GM19468 (cell line): ENCODE results near the gene PIP5K1B.
A peak's percentile ranks its signal among the peaks of the same experiment; 100 is the strongest.

ENCODE experiments used
- ATAC-seq: cut with Tn5 transposase; IDR thresholded peaks from one replicate; pipeline ENCODE4 v1.9.1; 2021; ENCODE audit warnings: mild to moderate bottlenecking, moderate library complexity, moderate number of reproducible peaks; ENCODE audit not compliant: unreplicated experiment; ENCODE audit errors: extremely low read depth

Gene PIP5K1B

DNA sequence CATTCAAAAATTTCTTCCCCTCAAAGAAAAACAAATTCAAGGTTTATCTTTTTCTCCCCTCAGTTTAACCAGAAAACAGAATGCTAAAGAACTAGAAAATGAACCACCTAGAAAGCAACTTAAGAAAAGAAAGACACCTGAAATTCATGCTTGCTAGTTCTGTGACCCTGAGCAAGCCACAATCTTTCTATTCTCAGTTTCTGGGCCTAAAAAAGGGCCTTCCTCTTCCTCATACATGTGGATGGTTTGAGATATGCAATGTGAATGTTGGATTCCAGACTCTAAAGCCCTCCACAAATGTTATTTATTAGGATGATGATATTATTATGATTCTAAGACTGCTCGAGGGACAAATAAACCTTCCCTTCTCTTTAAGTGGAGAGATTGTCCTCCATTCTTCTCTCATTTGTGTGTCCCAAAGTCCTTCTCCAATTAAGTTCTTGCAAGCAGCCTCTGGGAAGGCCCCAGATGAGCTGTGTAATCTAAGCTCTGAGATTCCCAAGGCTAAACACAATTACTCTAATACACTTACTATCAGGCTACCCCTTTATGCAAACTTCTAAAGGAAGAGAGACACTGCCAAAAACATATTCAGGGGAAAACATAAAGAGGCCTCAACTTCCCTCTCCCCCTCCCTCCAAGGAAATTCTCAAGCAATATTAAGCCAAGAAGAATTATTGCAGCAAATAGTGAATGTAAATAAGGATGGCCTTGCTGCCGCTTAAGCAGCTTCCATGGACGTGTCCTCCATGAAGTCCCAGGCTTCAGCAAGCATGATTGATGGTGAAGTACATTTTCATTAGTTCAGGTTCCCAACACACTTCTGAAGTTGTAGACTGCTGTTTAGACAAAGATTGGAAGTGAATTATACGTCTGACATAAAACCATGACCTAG, 228.6 kb downstream of the PIP5K1B start:
- ATAC-seq: peak; percentile 76

DNA sequence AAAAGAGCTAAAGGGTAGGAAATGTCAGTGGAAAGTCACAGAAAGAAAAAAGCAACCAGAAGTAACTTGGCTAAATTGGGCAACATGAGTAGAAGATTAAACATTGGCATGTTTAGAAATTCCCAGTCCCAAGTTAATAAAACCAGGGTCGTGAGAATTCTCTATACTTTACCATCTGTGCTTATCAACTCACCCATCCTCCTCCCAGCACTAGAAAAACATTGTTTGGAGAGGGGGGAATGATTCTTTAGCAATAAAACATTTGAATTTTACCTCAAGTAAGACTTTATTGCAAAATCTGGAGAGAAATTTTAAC, 229.2 kb downstream of the PIP5K1B start:
- no peak for ATAC-seq

DNA sequence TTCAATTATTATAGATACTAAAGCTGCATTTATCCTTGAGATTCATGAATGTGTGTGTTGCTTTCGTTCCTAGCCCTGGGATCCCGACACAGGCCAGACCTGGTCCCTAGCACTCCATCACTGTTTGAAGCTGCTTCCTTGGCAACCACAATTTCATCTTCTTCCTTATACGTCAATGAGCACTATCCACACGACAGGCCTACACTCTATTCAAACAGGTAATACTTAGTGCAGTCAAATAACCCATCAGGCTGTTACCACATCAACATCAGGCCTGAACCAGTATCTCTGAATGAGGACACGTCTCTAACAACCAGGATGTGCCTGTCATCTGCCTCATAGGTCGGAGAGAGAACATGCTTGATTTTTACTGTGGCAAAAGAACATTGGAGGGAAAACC, 235.5 kb downstream of the PIP5K1B start:
- no peak for ATAC-seq

DNA sequence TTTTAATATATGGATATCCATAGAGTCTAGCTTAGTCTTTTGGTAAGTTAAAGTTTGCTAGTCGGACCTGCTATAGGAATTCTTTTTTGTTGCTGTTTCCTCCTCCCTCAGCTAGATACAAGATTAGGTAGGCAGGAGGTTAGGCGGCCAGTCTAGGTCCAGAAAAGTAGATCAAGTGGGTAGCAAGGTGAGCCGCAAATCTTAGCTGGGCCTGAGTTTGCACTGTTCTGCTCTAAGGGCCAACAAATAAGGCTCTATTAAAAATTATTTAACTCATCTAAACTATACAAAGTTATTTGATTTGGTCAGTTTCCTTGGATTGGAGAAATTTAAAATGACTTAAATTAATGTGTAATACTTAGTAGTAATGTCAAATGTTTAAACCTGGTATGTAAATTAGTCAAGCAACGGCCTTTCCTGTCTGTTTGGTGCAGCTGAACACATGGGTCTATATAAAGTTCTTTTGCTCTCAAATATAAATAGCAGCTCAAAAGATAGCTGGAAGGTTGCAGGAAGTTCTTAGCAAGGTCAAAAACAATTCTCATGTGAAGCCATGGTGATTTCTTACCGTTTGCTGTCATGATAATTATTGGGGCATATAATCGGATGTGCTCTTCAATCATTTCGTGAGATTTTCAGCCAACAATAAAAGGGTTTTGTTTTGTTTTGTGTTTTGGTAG, 236.9 kb downstream of the PIP5K1B start:
- ATAC-seq: no peak

DNA sequence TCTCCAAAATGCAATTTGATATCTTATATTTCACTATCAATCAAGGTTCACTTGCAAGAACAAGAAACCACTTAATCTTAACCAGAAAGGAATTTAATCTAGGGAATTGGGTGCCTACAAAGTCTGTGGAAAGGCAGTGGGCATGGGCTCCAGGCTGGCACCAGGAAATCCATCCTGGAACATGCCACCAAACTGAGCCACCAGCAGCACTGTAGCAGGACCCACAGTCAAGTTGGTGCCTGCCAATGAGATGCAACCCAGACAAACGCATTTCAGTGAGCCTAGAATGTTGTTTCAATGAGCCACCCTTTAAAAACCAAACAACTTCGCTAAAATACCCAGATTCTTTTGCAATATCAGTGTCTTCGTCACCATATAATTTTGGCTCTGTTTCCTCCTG, 237.8 kb downstream of the PIP5K1B start:
- ATAC-seq: no peak

DNA sequence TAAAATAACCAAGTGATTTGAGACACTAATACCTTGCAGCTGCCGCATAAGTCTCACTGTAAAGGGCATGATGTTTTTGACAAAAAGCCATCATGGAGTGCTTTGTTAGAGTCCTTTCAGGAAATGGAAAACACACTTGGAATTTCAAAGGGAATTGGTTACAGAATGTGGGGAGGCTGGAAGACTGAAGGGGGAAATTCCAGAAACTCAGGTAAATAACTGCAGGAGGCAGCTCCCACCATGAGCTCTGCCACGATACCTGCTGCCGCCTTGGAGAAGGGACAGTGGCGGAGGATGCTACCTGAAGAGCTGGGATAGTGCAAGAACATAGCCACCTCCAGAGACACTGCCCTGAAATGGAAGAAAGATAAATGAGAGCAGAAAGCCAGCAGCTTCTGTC, 242.0 kb downstream of the PIP5K1B start:
- ATAC-seq: no peak

DNA sequence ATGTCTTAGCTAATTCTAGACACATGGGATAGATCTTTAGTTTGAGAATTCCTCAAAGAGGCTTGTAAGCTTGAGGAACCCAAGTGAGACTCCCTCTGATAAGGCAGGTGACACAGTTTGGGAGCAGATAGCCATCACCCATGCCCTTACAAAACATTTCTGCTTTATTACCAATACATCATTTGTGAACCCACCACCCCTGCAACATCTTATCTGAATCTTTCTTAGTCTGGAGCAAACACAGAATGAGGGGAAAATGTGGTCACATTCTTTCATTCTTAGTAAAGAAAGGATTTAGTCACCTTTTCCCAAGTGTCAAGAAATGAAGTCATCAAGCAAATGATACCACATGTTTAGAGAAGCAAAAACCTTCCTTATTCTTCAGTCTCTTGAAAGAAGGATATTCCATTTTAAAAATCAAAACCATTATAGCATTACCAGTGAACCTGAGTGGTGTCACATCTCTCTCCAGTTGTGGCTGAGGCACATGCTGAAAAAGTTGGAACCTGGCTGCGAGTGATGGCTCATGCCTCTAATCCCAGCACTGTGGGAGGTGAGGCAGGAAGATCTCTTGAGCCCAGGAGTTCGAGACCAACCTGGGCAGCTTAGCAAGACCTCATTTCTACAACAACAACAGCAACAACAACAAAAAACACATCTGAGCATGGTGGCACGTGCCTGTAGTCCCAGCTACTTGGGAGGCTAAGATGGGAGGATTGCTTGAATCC, 243.0 kb downstream of the PIP5K1B start:
- no peak for ATAC-seq

DNA sequence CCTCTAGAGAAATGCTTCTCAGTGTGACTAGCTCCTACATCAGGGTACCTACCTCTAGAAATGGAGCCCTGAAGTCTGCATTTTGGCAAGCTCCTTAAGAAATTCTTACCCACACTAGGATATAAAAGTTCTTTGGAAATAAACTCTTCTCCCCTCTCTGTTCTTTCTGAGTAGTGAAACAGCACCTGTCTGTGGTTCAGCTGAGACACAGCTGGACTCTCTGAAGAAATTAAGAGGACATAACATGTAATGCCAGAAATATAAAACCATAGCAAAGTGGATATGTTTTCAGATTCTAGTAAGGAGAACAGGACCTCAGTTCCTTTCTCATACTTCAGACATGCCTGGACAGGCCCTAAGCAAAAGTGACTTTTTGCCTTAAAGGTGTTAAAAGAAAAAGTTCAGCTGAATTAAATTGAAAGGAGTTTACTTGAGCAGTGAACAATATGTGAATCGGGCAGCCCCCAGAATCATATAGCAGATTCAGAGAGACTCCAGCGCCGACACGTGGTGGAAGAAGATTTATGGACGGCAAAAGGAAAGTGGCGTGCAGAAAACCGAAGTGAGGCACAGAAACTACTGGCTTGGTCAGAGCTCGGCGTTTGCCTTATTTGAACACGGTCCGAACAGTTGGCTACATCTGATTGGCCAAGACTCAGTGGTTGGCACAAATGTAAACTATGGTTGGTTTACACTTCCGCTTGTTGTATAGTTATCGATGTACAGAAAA, 244.4 kb downstream of the PIP5K1B start:
- ATAC-seq: no peak

DNA sequence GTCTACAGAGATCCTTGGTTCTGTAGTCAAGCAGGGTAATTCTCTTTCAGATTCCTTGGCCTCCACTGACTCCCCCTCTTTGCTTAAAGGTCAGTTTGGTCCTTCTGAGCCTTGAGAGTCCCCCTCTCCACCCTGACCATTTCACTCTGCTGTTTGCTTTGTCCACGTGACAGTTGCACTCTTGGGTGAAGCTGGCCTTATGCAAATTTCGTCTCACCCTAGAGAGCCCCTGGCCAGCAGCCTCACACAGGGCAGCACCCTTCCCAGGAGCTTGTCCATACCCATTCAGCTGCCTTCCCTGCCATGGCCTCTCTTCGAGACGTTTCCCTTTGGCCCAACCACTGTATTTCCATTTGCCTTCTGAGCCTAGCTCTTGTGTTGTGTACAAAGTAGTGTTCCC, 245.1 kb downstream of the PIP5K1B start:
- ATAC-seq: no peak

DNA sequence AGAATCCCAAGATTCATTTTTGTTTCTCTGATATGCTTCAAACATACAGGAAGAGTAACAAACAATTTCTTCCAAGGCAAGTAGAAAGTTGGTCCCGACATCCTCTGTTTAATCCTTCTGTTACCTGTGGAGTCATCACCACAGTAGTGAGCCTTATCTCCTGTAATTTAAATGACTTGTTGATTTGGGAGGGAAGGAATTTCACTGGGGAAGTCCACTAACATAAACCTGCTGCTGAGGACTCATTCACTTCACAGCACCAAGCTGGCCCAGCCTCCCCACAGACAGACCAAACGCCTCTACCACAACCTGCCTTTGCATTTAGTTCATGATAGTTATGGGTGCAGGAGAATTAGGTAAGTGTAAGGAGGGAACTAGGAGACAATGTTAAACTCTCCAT, 245.6 kb downstream of the PIP5K1B start:
- no peak for ATAC-seq

DNA sequence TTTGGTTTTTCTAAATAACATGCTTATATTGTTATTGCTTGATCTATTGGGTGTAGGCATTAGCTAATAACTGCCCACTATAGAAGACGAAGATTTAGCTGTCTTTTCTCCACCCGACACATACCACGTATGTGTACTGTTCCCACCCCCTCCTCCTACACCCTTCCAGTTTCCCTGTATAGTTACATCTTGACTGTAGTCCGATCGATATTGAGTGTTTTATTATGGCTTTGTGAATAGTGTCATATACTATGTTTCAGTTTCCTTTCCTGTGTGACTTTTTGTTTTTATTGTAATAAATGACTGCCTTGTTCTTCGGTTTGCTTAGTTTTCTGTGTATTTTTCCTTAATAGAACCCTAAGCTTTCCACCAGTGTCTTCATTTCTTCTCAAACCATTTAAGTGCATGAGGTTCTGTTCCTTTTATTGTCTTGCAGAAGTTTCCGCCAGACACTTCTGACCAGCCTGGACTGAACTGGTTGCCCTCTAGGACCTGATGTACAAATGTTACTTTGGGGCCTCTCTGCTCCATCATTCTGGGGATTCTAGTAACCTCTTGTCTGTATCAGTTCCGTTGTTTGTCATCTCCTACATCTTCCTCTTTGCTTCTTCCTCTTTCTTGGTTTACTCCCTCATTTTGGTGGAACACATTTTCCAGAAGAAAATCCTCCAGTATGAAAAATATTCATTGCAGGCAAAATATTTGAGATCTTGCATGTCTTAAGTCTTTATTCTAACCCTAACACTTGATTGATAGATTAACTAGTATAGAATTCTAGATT, 247.0 kb downstream of the PIP5K1B start:
- no peak for ATAC-seq

DNA sequence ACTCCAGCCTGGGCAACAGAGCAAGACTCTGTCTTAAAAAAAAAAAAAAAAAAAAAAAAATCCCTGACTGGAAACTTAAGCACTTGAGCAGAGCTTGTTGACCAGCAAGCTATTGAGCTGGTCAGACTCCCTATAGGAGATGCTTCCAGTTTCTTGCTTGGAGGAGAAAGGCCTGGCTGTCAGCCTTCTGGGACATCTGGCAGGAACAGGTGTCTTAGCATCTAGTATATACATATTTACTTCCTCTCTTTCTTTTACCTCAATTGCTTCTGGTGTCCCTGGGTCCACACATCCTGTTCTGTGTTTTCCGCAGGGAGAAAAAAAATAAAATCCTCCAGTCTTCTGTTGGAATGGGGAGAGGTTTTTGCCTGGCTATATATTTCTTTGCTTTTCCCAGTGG, 248.7 kb downstream of the PIP5K1B start:
- no peak for ATAC-seq

DNA sequence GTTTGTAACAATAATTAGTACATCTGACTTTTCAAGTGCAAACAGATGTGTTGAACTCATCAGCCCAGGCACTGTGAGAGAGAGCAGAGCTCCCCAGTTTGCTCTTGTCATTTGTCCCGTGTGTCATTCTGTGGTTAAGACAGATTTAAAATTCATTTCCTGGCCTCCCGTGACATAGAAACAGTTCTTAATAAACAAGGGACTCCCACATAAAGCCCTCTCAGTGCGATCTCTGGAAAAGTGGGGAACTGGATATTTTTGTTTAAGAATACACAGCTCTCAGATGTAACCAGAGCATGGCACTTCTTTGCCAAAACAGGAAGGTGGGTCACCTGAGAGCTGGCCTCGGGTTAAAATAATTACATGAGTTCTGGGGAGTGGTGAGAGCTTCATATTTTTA, 250.3 kb downstream of the PIP5K1B start:
- ATAC-seq: no peak

DNA sequence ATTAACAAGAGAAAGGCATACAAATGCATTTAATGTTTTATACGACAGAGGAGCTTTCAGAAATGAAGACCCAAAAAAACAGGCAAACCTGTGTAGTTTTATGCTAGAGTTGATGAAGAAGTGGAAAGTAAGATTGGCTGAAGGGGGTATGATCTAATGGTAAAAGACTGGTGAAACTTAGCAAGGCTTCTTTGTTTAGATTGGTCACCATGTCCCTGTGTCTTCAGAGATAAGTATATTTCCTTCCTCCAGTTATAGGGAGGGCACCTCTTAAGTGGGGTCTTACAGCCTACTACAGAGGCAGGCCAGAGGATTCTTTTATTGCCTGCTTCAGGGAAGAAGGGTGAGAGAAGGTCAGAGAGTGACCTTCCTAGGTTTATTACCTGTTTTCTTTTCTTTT, 252.4 kb downstream of the PIP5K1B start:
- no peak for ATAC-seq

DNA sequence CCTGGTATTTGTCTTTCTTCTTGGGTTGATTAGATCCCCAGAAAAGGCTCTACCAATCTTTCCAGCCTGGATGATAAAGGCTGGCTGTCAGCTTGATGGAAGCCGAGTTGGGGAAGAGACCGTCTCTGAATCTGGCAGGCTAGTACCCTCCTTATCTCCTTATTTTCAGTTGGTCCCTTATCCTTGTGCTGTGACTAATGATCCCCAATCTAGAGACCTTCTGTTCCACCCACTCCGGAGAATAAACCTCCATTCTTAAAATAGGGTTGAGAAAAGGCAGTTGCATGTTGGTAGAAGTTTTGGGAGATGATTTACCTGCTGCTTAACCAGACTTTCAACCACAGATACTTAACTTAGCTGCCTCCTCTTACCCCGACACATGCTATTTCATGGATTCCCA, 256.5 kb downstream of the PIP5K1B start:
- ATAC-seq: no peak

DNA sequence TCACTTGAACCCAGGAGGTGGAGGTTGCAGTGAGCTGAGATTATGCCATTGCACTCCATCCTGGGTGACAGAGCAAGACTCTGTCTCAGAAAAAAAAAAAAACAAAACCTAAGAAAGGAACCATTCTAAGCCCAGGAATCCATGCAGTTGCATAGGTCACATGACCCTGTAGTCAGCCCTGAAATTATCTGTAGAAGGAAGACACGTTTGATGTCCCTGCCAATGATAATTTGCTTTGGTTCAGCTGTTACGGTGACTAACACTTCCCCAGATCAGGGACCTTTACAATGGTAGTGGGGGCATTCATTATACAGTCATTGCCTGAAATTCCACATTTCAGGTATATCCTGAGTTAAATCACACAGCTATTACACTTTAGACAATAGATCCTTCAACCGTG, 258.4 kb downstream of the PIP5K1B start:
- ATAC-seq: no peak

DNA sequence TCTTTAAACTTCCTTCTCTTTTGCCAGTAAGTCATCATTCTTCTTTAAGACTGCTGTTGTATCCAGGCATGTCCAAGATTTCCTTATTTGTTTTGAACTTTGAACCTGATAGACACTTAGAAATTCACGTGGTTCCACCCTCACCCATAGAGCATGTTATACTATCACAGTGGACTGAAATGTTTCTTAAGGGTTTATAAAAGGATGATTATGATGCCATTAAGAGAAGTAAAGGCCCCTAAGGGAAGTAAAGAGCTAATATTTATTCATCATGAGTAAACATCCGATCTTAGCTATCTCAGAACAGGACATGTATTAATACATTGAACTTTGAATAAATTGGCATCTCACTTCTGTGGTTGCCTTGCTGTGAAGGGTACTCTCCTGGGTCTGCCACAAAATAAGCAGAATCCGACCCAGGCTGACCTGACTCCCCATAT, 259.1 kb downstream of the PIP5K1B start:
- no peak for ATAC-seq

DNA sequence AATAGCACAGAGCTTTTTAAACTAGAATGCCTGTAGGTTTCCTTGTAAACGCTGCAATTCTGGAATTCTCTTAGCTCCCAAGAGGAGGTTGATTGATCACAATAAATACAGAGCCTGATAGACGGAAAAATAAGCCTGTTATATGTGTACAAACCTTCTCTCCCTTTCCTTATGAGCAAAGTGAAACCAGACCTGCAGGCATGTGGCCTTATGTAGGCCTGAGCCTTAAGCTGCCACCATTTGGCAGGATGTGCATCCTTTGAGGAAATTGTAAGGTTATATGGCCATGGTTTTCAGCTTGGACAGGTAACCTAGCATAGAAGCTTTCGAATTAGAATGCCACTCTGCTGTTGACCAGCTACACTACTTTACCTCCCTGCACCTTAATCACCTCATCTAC, 259.7 kb downstream of the PIP5K1B start:
- ATAC-seq: no peak

DNA sequence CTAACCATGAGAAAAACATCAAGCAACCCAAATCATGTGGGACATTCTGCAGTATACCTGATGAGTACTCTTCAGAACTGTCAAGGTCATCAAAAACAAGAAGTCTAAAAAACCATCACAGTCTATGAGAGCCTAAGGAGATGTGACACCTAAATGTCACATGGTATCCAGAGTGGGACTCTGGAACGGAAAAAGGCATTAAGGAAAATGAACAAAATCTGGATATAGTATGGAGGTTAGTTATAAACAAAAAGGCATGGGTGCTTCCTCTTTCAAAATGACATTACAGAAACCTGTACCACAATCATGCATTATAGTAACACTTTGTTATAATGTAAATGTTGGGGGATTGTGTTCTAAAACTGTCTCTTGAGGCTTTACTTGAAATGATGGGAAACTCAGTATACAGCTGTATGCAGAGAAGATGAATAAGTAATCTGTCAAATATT, 261.5 kb downstream of the PIP5K1B start:
- ATAC-seq: peak; percentile 65

DNA sequence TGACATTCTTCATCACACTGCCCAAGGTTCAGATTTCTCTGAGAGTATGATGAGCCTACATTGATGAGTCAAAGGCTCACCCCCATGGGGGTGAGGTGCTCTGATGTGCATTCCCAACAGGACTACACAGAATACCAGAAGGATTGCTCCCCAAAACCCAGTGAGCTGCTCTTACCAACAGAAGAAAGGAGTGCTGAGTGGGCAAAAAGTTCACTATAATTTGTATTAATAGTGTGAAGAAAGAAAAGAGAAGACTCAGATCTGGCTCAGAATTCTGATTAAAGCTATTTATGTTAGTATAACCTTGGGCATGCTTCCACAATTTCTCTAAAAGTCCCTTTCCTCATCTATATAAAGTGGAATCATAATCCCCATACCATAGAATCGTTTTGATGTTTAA, 262.8 kb downstream of the PIP5K1B start:
- ATAC-seq: no peak
